Measurements from ENCODE around the gene SRSF1.

SRSF1 gene

GRCh38 chr17:57970710-57971109, 36.3 kb downstream of the SRSF1 start:
- Histone ChIP-seq H3K4ac (ENCODE audit: low read depth, low read length) (no peak overlapping the region), H3K79me1 (ENCODE audit: low read length) (no peaks in the 10 kb centered on the region), H3K14ac (ENCODE audit: low read length) (no peak overlapping the region), H3K9me3 (ENCODE audit: insufficient read depth, low read depth, low read length) (no peaks in the 10 kb centered on the region), H3K9ac (ENCODE audit: low read length) (no peak overlapping the region), H2AK5ac (ENCODE audit: low read length) (no peak overlapping the region), H3K4me1 (ENCODE audit: control insufficient read depth in 1 of 2, insufficient read depth in 2 of 2, low read length in 2 of 2) (no peaks in the 10 kb centered on the region), H2BK5ac (ENCODE audit: low read depth, low read length, poor library complexity) (no peak overlapping the region), H3K4me3 (ENCODE audit: low read depth, low read length) (no peak overlapping the region), H3K27ac (ENCODE audit: low read depth, low read length) (no peak overlapping the region), H3K36me3 (ENCODE audit: control insufficient read depth in 1 of 2, insufficient read depth in 2 of 2, low read length in 2 of 2) (peaks cover 8 to 20% of the 10 kb centered on the region in 2 experiments), H3K23ac (ENCODE audit: low read length) (no peak overlapping the region), H2AFZ (ENCODE audit: insufficient read depth, low read length, poor library complexity) (no peak overlapping the region), H2BK12ac (ENCODE audit: low read length) (no peak overlapping the region), H4K91ac (ENCODE audit: low read depth, low read length) (no peak overlapping the region), H4K8ac (ENCODE audit: low read depth, low read length) (no peak overlapping the region), H3K27me3 (ENCODE audit: insufficient read depth, low read length) (no peaks in the 10 kb centered on the region), H3K18ac (ENCODE audit: low read length) (no peak overlapping the region), H3K4me2 (ENCODE audit: low read length) (no peak overlapping the region), H4K12ac (ENCODE audit: low read depth, low read length) (no peak overlapping the region), H3K79me2 (ENCODE audit: control insufficient read depth, insufficient read depth, low read length, poor library complexity) (no peaks in the 10 kb centered on the region), H2BK120ac (ENCODE audit: insufficient read depth, low read length, poor library complexity) (no peak overlapping the region)
- no CpG with 5 or more reads among the region's 4 CpGs for WGBS (ENCODE audit: extremely low coverage, insufficient coverage, insufficient read length)
- no peak for DNase-seq

- no peak overlapping the region for H2AFZ ChIP-seq (ENCODE audit: insufficient read depth, low read length, poor library complexity)
- H4K91ac ChIP-seq (ENCODE audit: low read depth, low read length), result no peak overlapping the region
- no peak overlapping the region for H3K23ac ChIP-seq (ENCODE audit: low read length)
- peaks cover 3 to 9% of the 10 kb centered on the region in 2 experiments for H3K36me3 ChIP-seq (ENCODE audit: control insufficient read depth in 1 of 2, insufficient read depth in 2 of 2, low read length in 2 of 2)
- whole genome bisulfite sequencing (ENCODE audit: extremely low coverage, insufficient coverage, insufficient read length), result no CpG with 5 or more reads among the region's 1 CpG
- no peak overlapping the region for H3K4me2 ChIP-seq (ENCODE audit: low read length)
- H3K79me2 ChIP-seq (ENCODE audit: control insufficient read depth, insufficient read depth, low read length, poor library complexity), result no peaks in the 10 kb centered on the region
- no peak overlapping the region for H3K18ac ChIP-seq (ENCODE audit: low read length)
- H2BK120ac ChIP-seq (ENCODE audit: insufficient read depth, low read length, poor library complexity), result no peak overlapping the region
- H3K14ac ChIP-seq (ENCODE audit: low read length), result no peak overlapping the region
- no peak overlapping the region for H2BK5ac ChIP-seq (ENCODE audit: low read depth, low read length, poor library complexity)
- H2AK5ac ChIP-seq (ENCODE audit: low read length), result no peak overlapping the region
- H3K4me1 ChIP-seq (ENCODE audit: control insufficient read depth in 1 of 2, insufficient read depth in 2 of 2, low read length in 2 of 2), result no peaks in the 10 kb centered on the region
- H3K9me3 ChIP-seq (ENCODE audit: insufficient read depth, low read depth, low read length), result no peaks in the 10 kb centered on the region
- H3K9ac ChIP-seq (ENCODE audit: low read length), result no peak overlapping the region
- H2BK12ac ChIP-seq (ENCODE audit: low read length), result no peak overlapping the region
- no peak overlapping the region for H3K4ac ChIP-seq (ENCODE audit: low read depth, low read length)
- no peak for DNase-seq
- H3K4me3 ChIP-seq (ENCODE audit: low read depth, low read length), result no peak overlapping the region
- no peaks in the 10 kb centered on the region for H3K27me3 ChIP-seq (ENCODE audit: insufficient read depth, low read length)
- no peaks in the 10 kb centered on the region for H3K79me1 ChIP-seq (ENCODE audit: low read length)
- no peak overlapping the region for H4K12ac ChIP-seq (ENCODE audit: low read depth, low read length)
- no peak overlapping the region for H3K27ac ChIP-seq (ENCODE audit: low read depth, low read length)
- H4K8ac ChIP-seq (ENCODE audit: low read depth, low read length), result no peak overlapping the region
Observed at GRCh38 chr17:57968456-57968855, 38.6 kb downstream of the SRSF1 start.

GRCh38 chr17:57966875-57967274, 40.2 kb downstream of the SRSF1 start:
- no peaks in the 10 kb centered on the region for H3K79me1 ChIP-seq (ENCODE audit: low read length)
- DNase-seq, result no peak

GRCh38 chr17:57966246-57966645, 40.8 kb downstream of the SRSF1 start:
- Histone ChIP-seq H4K91ac (ENCODE audit: low read depth, low read length) (no peak overlapping the region), H3K4me3 (ENCODE audit: low read depth, low read length) (no peak overlapping the region), H2BK120ac (ENCODE audit: insufficient read depth, low read length, poor library complexity) (no peak overlapping the region), H3K27me3 (ENCODE audit: insufficient read depth, low read length) (no peaks in the 10 kb centered on the region), H2AFZ (ENCODE audit: insufficient read depth, low read length, poor library complexity) (no peak overlapping the region), H3K18ac (ENCODE audit: low read length) (no peak overlapping the region), H3K14ac (ENCODE audit: low read length) (no peak overlapping the region), H3K4me1 (ENCODE audit: control insufficient read depth in 1 of 2, insufficient read depth in 2 of 2, low read length in 2 of 2) (no peaks in the 10 kb centered on the region), H3K79me1 (ENCODE audit: low read length) (no peaks in the 10 kb centered on the region), H3K4ac (ENCODE audit: low read depth, low read length) (no peak overlapping the region), H4K12ac (ENCODE audit: low read depth, low read length) (no peak overlapping the region), H2BK5ac (ENCODE audit: low read depth, low read length, poor library complexity) (no peak overlapping the region), H3K23ac (ENCODE audit: low read length) (no peak overlapping the region), H2BK12ac (ENCODE audit: low read length) (no peak overlapping the region), H3K27ac (ENCODE audit: low read depth, low read length) (no peak overlapping the region), H3K9me3 (ENCODE audit: insufficient read depth, low read depth, low read length) (no peaks in the 10 kb centered on the region), H3K4me2 (ENCODE audit: low read length) (no peak overlapping the region), H3K9ac (ENCODE audit: low read length) (no peak overlapping the region), H2AK5ac (ENCODE audit: low read length) (no peak overlapping the region), H3K79me2 (ENCODE audit: control insufficient read depth, insufficient read depth, low read length, poor library complexity) (no peaks in the 10 kb centered on the region), H3K36me3 (ENCODE audit: control insufficient read depth in 1 of 2, insufficient read depth in 2 of 2, low read length in 2 of 2) (no peaks in the 10 kb centered on the region), H4K8ac (ENCODE audit: low read depth, low read length) (no peak overlapping the region)
- WGBS (ENCODE audit: extremely low coverage, insufficient coverage, insufficient read length), result no CpG with 5 or more reads among the region's 5 CpGs
- DNase-seq, result no peak

More at GRCh38 chr17:57966875-57967274, 40.2 kb downstream of the SRSF1 start:
- H3K4me2 ChIP-seq (ENCODE audit: low read length), result no peak overlapping the region
- no peak overlapping the region for H3K23ac ChIP-seq (ENCODE audit: low read length)
- H2BK5ac ChIP-seq (ENCODE audit: low read depth, low read length, poor library complexity), result no peak overlapping the region
- no peak overlapping the region for H4K12ac ChIP-seq (ENCODE audit: low read depth, low read length)
- no peaks in the 10 kb centered on the region for H3K27me3 ChIP-seq (ENCODE audit: insufficient read depth, low read length)
- no peak overlapping the region for H3K9ac ChIP-seq (ENCODE audit: low read length)
- no peak overlapping the region for H3K14ac ChIP-seq (ENCODE audit: low read length)
- H2AK5ac ChIP-seq (ENCODE audit: low read length), result no peak overlapping the region
- no peak overlapping the region for H2BK12ac ChIP-seq (ENCODE audit: low read length)
- no CpG with 5 or more reads among the region's 5 CpGs for WGBS (ENCODE audit: extremely low coverage, insufficient coverage, insufficient read length)
- H2BK120ac ChIP-seq (ENCODE audit: insufficient read depth, low read length, poor library complexity), result no peak overlapping the region
- no peak overlapping the region for H4K91ac ChIP-seq (ENCODE audit: low read depth, low read length)
- no peaks in the 10 kb centered on the region for H3K4me1 ChIP-seq (ENCODE audit: control insufficient read depth in 1 of 2, insufficient read depth in 2 of 2, low read length in 2 of 2)
- no peak overlapping the region for H3K27ac ChIP-seq (ENCODE audit: low read depth, low read length)
- no peak overlapping the region for H3K18ac ChIP-seq (ENCODE audit: low read length)
- H3K4me3 ChIP-seq (ENCODE audit: low read depth, low read length), result no peak overlapping the region
- H4K8ac ChIP-seq (ENCODE audit: low read depth, low read length), result no peak overlapping the region
- H3K9me3 ChIP-seq (ENCODE audit: insufficient read depth, low read depth, low read length), result no peaks in the 10 kb centered on the region
- H3K4ac ChIP-seq (ENCODE audit: low read depth, low read length), result no peak overlapping the region
- no peak overlapping the region for H2AFZ ChIP-seq (ENCODE audit: insufficient read depth, low read length, poor library complexity)
- H3K36me3 ChIP-seq (ENCODE audit: control insufficient read depth in 1 of 2, insufficient read depth in 2 of 2, low read length in 2 of 2), result peaks cover 0 to 4% of the 10 kb centered on the region in 2 experiments
- no peaks in the 10 kb centered on the region for H3K79me2 ChIP-seq (ENCODE audit: control insufficient read depth, insufficient read depth, low read length, poor library complexity)

Measured in trophoblast cell (in vitro differentiated cells and primary cell).